ENCODE measurements around the gene PGAM2. TPM values are rescaled to one million over a fixed set of nuclear protein-coding genes. Genes with fewer than 3 reads are reported as not detected.

The PGAM2 gene
- total and polyA plus RNA-seq, 2 experiments from 2014 or later, result 2.9 to 7.8 TPM

- TF ChIP-seq, protein P1, sequence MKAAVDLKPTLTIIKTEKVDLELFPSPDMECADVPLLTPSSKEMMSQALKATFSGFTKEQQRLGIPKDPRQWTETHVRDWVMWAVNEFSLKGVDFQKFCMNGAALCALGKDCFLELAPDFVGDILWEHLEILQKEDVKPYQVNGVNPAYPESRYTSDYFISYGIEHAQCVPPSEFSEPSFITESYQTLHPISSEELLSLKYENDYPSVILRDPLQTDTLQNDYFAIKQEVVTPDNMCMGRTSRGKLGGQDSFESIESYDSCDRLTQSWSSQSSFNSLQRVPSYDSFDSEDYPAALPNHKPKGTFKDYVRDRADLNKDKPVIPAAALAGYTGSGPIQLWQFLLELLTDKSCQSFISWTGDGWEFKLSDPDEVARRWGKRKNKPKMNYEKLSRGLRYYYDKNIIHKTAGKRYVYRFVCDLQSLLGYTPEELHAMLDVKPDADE (IDR thresholded peaks at IDR 0.05), result no peak
- TF ChIP-seq EZH2phosphoT487 (IDR thresholded peaks at IDR 0.05; ENCODE audit: unreplicated experiment) (no peak), ZNF331 (CRISPR knock-in tag; IDR thresholded peaks at IDR 0.05; ENCODE audit: low read depth) (no peak), NANOG (IDR thresholded peaks at IDR 0.05; ENCODE audit: borderline replicate concordance) (no peak), CTCF (conservative IDR thresholded peaks at IDR 0.05; ENCODE audit: low read depth in 2 of 2) (no peak), STAT1 (IDR thresholded peaks at IDR 0.05; ENCODE audit: unreplicated experiment) (no peak), CREB1 (CRISPR knock-in tag; IDR thresholded peaks at IDR 0.05; ENCODE audit: low read depth) (no peak)
Measured at GRCh38 chr7:44063894-44064651, 1.3 kb downstream of the PGAM2 start (continued).

- Mint-ChIP-seq H3K4me1 (peaks cover 29% of the 10 kb centered on the region), H3K27ac (peak overlapping the region; percentile 74; the same call in 1 of the 2 replicates), H3K27me3 (ENCODE audit: insufficient read depth, low read depth, poor library complexity) (peaks cover 21% of the 10 kb centered on the region), H3K4me3 (peak overlapping the region; percentile 60), H3K9me3 (no peaks in the 10 kb centered on the region; the same call in 2 of the 3 replicates), H3K36me3 (ENCODE audit: low read depth) (peaks cover 29% of the 10 kb centered on the region)
- peaks cover 5% of the 10 kb centered on the region; the same call in 1 of the 2 replicates for H3F3A ChIP-seq (replicated peaks; ENCODE audit: low read depth)
- peak overlapping the region; percentile 52 for H3K4me3 ChIP-seq
- peaks cover 27% of the 10 kb centered on the region for H3K4me1 ChIP-seq (ENCODE audit: insufficient read depth)
- no peaks in the 10 kb centered on the region; the same call in 1 of the 2 replicates for H3K36me3 ChIP-seq (ENCODE audit: insufficient read depth)
- peak overlapping the region; percentile 55; the same call in 1 of the 2 replicates for H3K27ac ChIP-seq (ENCODE audit: low read depth)
- H3K4me2 ChIP-seq, result peak overlapping the region; percentile 83
- DNase-seq (ENCODE audit: low spot score), result peak; percentile 53
- H3K27me3 ChIP-seq (ENCODE audit: insufficient read depth), result peaks cover 14% of the 10 kb centered on the region
- no peaks in the 10 kb centered on the region for H3K9me2 ChIP-seq (ENCODE audit: insufficient read depth)
- ATAC-seq, result peak; percentile 12
- H2AFZ ChIP-seq, result no peak overlapping the region
- H4K20me1 ChIP-seq (replicated peaks; ENCODE audit: insufficient read depth), result 0 out of 2 replicates have a peak, but pooled peaks cover 7% of the 10 kb centered on the region
- no peaks in the 10 kb centered on the region for H3K79me2 ChIP-seq (replicated peaks; ENCODE audit: insufficient read depth)
- TF ChIP-seq STAT1 (IDR thresholded peaks at IDR 0.05; ENCODE audit: unreplicated experiment), result no peak
- TF ChIP-seq EZH2phosphoT487 (IDR thresholded peaks at IDR 0.05; ENCODE audit: unreplicated experiment), result no peak
- TF ChIP-seq, protein P1 (IDR thresholded peaks at IDR 0.05), result no peak
- TF ChIP-seq CTCF (conservative IDR thresholded peaks at IDR 0.05; ENCODE audit: low read depth in 2 of 2), result no peak
- TF ChIP-seq ZNF462 (CRISPR knock-in tag; IDR thresholded peaks at IDR 0.05), result no peak
- no peak for TF ChIP-seq NANOG (IDR thresholded peaks at IDR 0.05; ENCODE audit: borderline replicate concordance)
- TF ChIP-seq POLR2AphosphoS5 (IDR thresholded peaks at IDR 0.05; ENCODE audit: low read depth), result no peak
- TF ChIP-seq JUNB (IDR thresholded peaks at IDR 0.05; ENCODE audit: unreplicated experiment), result no peak
- TF ChIP-seq CREB1 (CRISPR knock-in tag; IDR thresholded peaks at IDR 0.05; ENCODE audit: low read depth), result no peak
Measured at GRCh38 chr7:44063547-44063893, 1.8 kb downstream of the PGAM2 start.
